GM23248 (cell line): ENCODE measurements around the gene BAZ2B. TPM values are rescaled to one million over a fixed set of nuclear protein-coding genes. Genes with fewer than 3 reads are reported as not detected.

Experiments used
- DNase-seq: peaks from one replicate; pipeline ENCODE4 v3.0.0-alpha.2; 2015
- H2AFZ ChIP-seq: fragments of 200-600 bp; sonication (generic); 2 replicates; pipeline ENCODE4 v1.6.1; 2016; ENCODE audit warnings: antibody characterized with exemption
- H3F3A ChIP-seq: fragments of 200-600 bp; sonication (generic); 2 replicates; pipeline ENCODE4 v1.6.1; 2016; ENCODE audit warnings: mild to moderate bottlenecking, antibody characterized with exemption, mixed run types; ENCODE audit not compliant: insufficient read depth
- H3K27ac ChIP-seq: fragments of 200-600 bp; sonication (generic); 2 replicates; pipeline ENCODE4 v1.5.1; 2016; ENCODE audit warnings: mild to moderate bottlenecking
- H3K27me3 ChIP-seq: fragments of 200-600 bp; sonication (generic); replicated peaks from 2 replicates; pipeline ENCODE4 v1.6.1; 2016; ENCODE audit warnings: mild to moderate bottlenecking; ENCODE audit not compliant: insufficient read depth
- H3K36me3 ChIP-seq: fragments of 200-600 bp; sonication (generic); 2 replicates; pipeline ENCODE4 v1.6.1; 2016; ENCODE audit warnings: low read depth, mild to moderate bottlenecking
- H3K4me1 ChIP-seq: fragments of 200-600 bp; sonication (generic); 2 replicates; pipeline ENCODE4 v1.6.1; 2016; ENCODE audit warnings: mild to moderate bottlenecking; ENCODE audit not compliant: insufficient read depth
- H3K4me2 ChIP-seq: fragments of 200-600 bp; sonication (generic); one replicate; pipeline ENCODE4 v1.6.1; 2016; ENCODE audit warnings: mild to moderate bottlenecking; ENCODE audit not compliant: unreplicated experiment
- H3K4me3 ChIP-seq: fragments of 200-600 bp; sonication (generic); 2 replicates; pipeline ENCODE4 v1.5.1; 2016; ENCODE audit warnings: mild to moderate bottlenecking
- H3K79me2 ChIP-seq: fragments of 200-600 bp; sonication (generic); 2 replicates; pipeline ENCODE4 v1.6.1; 2016; ENCODE audit warnings: mild to moderate bottlenecking; ENCODE audit not compliant: insufficient read depth
- H3K9ac ChIP-seq: fragments of 200-600 bp; sonication (generic); 2 replicates; pipeline ENCODE4 v1.6.1; 2016; ENCODE audit warnings: mild to moderate bottlenecking
- H3K9me2 ChIP-seq: fragments of 200-600 bp; sonication (generic); 2 replicates; pipeline ENCODE4 v1.6.1; 2016; ENCODE audit warnings: mixed run types, mild to moderate bottlenecking, moderate library complexity; ENCODE audit not compliant: insufficient read depth
- H3K9me3 ChIP-seq: fragments of 200-600 bp; sonication (generic); one replicate; pipeline ENCODE4 v1.6.1; 2017; ENCODE audit warnings: low read depth
- H4K20me1 ChIP-seq: fragments of 200-600 bp; sonication (generic); 2 replicates; pipeline ENCODE4 v1.6.0; 2016; ENCODE audit not compliant: insufficient read depth
- EZH2 ChIP-seq: fragments of 200-600 bp; sonication (generic); IDR thresholded peaks from 2 replicates; pipeline ENCODE4 v1.6.1; 2018; ENCODE audit warnings: antibody characterized with exemption, mild to moderate bottlenecking; ENCODE audit not compliant: insufficient read depth, poor library complexity, severe bottlenecking
- EZH2phosphoT487 ChIP-seq: fragments of 200-600 bp; sonication (generic); IDR thresholded peaks from 2 replicates; pipeline ENCODE4 v1.6.1; 2018; ENCODE audit warnings: antibody characterized with exemption, moderate library complexity, mild to moderate bottlenecking, low read depth; ENCODE audit not compliant: insufficient read depth
- WGBS, 2 experiments: methylation state at CpG; one replicate each; pipeline ENCODE4 v1.1.6; 2015 to 2017; ENCODE audit warnings: low lambda C conversion rate in 2 of 2, low coverage in 1 of 2; ENCODE audit errors: missing lambda C conversion rate in 2 of 2; 5-methylcytosine and 5-hydroxymethylcytosine counted together
- in situ Hi-C: fragments of 300-500 bp; cut with MboI; formaldehyde crosslinking; loops from 2 replicates; pipeline ENCODE4 v1.15.0; 2020
- polyA plus RNA-seq: library from polyadenylated mRNA; unstranded; fragments of >200 nt; fragmentation: Nextera tagmentation; extraction: Ambion mirVana; gene quantifications from 2 replicates; pipeline ENCODE4 v1.2.1, GENCODE V29; 2016
- total RNA-seq: library from RNA; depleted of rRNA; stranded (reverse); fragments of >200 nt; shearing (Covaris generic); gene quantifications from 2 replicates; pipeline ENCODE4 v1.2.3, GENCODE V29; 2014

BAZ2B gene
- total and polyA plus RNA-seq, 2 experiments from 2014 or later: 17.0 to 20.5 TPM

- Histone ChIP-seq H3K27ac (no peak overlapping the region), H3K9me3 (no peaks in the 10 kb centered on the region), H4K20me1 (no peaks in the 10 kb centered on the region; the same call in 1 of the 2 replicates), H3K79me2 (peaks cover 46% of the 10 kb centered on the region), H3K4me1 (peaks cover 5% of the 10 kb centered on the region; the same call in 1 of the 2 replicates), H3K27me3 (no peaks in the 10 kb centered on the region), H3F3A (no peaks in the 10 kb centered on the region), H3K4me2 (no peak overlapping the region), H2AFZ (no peak overlapping the region), H3K9ac (no peak overlapping the region), H3K9me2 (no peaks in the 10 kb centered on the region), H3K36me3 (no peaks in the 10 kb centered on the region), H3K4me3 (no peak overlapping the region)
- TF ChIP-seq EZH2phosphoT487: no peak
- TF ChIP-seq EZH2: no peak
- DNase-seq: no peak
- in situ Hi-C loops: no loop called here
Observed at GRCh38 chr2:159572459-159572858, 43.9 kb downstream of the BAZ2B start.

- no peak overlapping the region for H3K4me3 ChIP-seq
- no peak overlapping the region for H3K9ac ChIP-seq
- H4K20me1 ChIP-seq: no peaks in the 10 kb centered on the region; the same call in 1 of the 2 replicates
- no peaks in the 10 kb centered on the region for H3K9me2 ChIP-seq
- H3F3A ChIP-seq: no peaks in the 10 kb centered on the region
- H3K36me3 ChIP-seq: no peaks in the 10 kb centered on the region
- in situ Hi-C loops: no loop called here
- no peaks in the 10 kb centered on the region for H3K9me3 ChIP-seq
- no peak overlapping the region for H2AFZ ChIP-seq
- H3K27ac ChIP-seq: no peak overlapping the region
- no peak for TF ChIP-seq EZH2
- TF ChIP-seq EZH2phosphoT487: no peak
- 77 to 79% methylated on average over 3 of the region's 3 CpGs for WGBS, 2 experiments
- no peak overlapping the region for H3K4me2 ChIP-seq
- no peak for DNase-seq
- H3K79me2 ChIP-seq: peaks cover 38% of the 10 kb centered on the region
- H3K4me1 ChIP-seq: peaks cover 5% of the 10 kb centered on the region; the same call in 1 of the 2 replicates
- H3K27me3 ChIP-seq: no peaks in the 10 kb centered on the region
Observed at GRCh38 chr2:159571540-159572260, 44.6 kb downstream of the BAZ2B start.

- Histone ChIP-seq H3K27me3 (no peaks in the 10 kb centered on the region), H3K9ac (no peak overlapping the region), H3K4me3 (no peak overlapping the region), H3K79me2 (peaks cover 18% of the 10 kb centered on the region; the same call in 1 of the 2 replicates), H3K27ac (no peak overlapping the region), H3K36me3 (no peaks in the 10 kb centered on the region), H3K9me3 (no peaks in the 10 kb centered on the region), H2AFZ (no peak overlapping the region), H3K4me1 (peaks cover 6% of the 10 kb centered on the region; the same call in 1 of the 2 replicates), H4K20me1 (no peaks in the 10 kb centered on the region), H3F3A (no peaks in the 10 kb centered on the region), H3K9me2 (no peaks in the 10 kb centered on the region), H3K4me2 (no peak overlapping the region)
- peak; percentile 9 for DNase-seq
- in situ Hi-C loops: no loop called here
- no peak for TF ChIP-seq EZH2phosphoT487
- no peak for TF ChIP-seq EZH2
Observed at GRCh38 chr2:159564081-159564480, 52.3 kb downstream of the BAZ2B start.

DNA sequence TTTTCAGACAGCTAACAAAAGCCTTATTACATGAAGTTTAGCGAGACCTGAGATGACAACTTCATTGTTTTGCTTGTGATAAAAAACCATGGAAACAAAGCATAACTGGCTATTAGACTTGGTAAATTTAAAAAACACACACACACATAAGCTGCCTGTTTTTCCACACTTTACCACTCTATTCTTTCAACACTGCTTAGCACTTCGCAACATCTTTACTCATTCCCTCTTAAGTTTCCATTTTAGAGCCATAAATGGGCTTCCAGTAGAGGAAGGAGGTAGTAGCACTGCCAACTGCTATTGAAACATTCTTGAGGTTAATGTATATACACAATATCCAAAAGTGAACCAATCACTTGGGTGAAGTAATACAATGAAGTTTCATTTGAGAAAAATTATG lies 54.1 kb downstream of the BAZ2B start:
- TF ChIP-seq EZH2: no peak
- TF ChIP-seq EZH2phosphoT487: no peak
- Histone ChIP-seq H3K9me2 (no peaks in the 10 kb centered on the region), H3K27me3 (no peaks in the 10 kb centered on the region), H3K9ac (no peak overlapping the region), H3K4me2 (no peak overlapping the region), H3K4me1 (peaks cover 6% of the 10 kb centered on the region; the same call in 1 of the 2 replicates), H4K20me1 (no peaks in the 10 kb centered on the region), H3K4me3 (no peak overlapping the region), H3K79me2 (peaks cover 23% of the 10 kb centered on the region; the same call in 1 of the 2 replicates), H2AFZ (no peak overlapping the region), H3K27ac (0 out of 2 replicates have a peak overlapping the region, but pooled peaks have one; percentile 17), H3K9me3 (no peaks in the 10 kb centered on the region), H3F3A (no peaks in the 10 kb centered on the region), H3K36me3 (no peaks in the 10 kb centered on the region)
- DNase-seq: peak; percentile 43
- in situ Hi-C loops: no loop called here
- WGBS, 2 experiments: 65 to 74% methylated on average over 2 of the region's 2 CpGs
